OCI-LY3 (cell line): ENCODE results near the gene TGFBR3L.

Source experiments
- CTCF ChIP-seq: fragments of 200-600, 300-600 bp; sonication (generic); IDR thresholded peaks from 2 replicates; pipeline ENCODE4 v1.5.1; 2014; ENCODE audit warnings: antibody characterized with exemption, low read length, low read depth
- EZH2phosphoT487 ChIP-seq: fragments of 200-600 bp; shearing (Covaris generic); IDR thresholded peaks from 2 replicates; pipeline ENCODE4 v1.6.1; 2018; ENCODE audit warnings: antibody characterized with exemption, mixed run types, low read depth

- no peak for TF ChIP-seq EZH2phosphoT487
- TF ChIP-seq CTCF = no peak
These were observed 2.3 kb downstream of the TGFBR3L start for GRCh38 chr19:7916955-7917266.
